Endothelial cell of umbilical vein (primary cell): ENCODE measurements around the gene GNAZ. TPM values are rescaled to one million over a fixed set of nuclear protein-coding genes. Genes with fewer than 3 reads are reported as not detected.

ENCODE experiments used
- BruUV-seq: library from RNA; stranded (reverse); fragments of 400-500 nt; replicated peaks from 2 replicates; lab custom pipeline; 2021; lab: Mats Ljungman, UMichigan
- CTCF ChIA-PET: fragments of 300-600, 350-600 bp; sonication (Branson Sonifier 250); formaldehyde crosslinking; loops from one replicate; lab custom pipeline; 2021; ENCODE audit warnings: antibody characterized with exemption, inconsistent platforms; lab: Charles Lee
- POLR2A ChIA-PET: fragments of 300-600, 350-600 bp; sonication (Branson Sonifier 250); formaldehyde crosslinking; loops from one replicate; lab custom pipeline; 2021; ENCODE audit warnings: antibody characterized with exemption, inconsistent platforms; lab: Charles Lee
- DNase-seq: peaks from one replicate; pipeline ENCODE4 v3.0.0-alpha.2; 2011; ENCODE audit warnings: low read depth, low spot score
- FAIRE-seq: peaks from 2 replicates; lab custom pipeline; 2011; peaks lifted over from hg19 to GRCh38; lab: Jason Lieb, UNC
- H2AFZ ChIP-seq: 2 replicates; pipeline ENCODE4 v1.6.0; 2012; ENCODE audit warnings: low read depth, low read length, control low read depth, inconsistent platforms
- H3K27ac ChIP-seq: 2 replicates; pipeline ENCODE4 v1.5.1; 2011; ENCODE audit warnings: low read depth, mild to moderate bottlenecking, control low read depth, low read length, moderate library complexity; ENCODE audit not compliant: insufficient read depth
- H3K27me3 ChIP-seq, 2 experiments: 2 replicates each; pipeline versions ENCODE4 v1.6.0 to v1.6.1; 2011; ENCODE audit warnings: low read length in 2 of 2, mixed read lengths in 1 of 2; ENCODE audit not compliant: control insufficient read depth in 2 of 2, insufficient read depth in 2 of 2
- H3K36me3 ChIP-seq, 2 experiments: 2 replicates in 1 of 2; 3 replicates in 1 of 2; pipeline ENCODE4 v1.5.1; 2011; ENCODE audit warnings: low read length in 2 of 2, mild to moderate bottlenecking in 1 of 2, moderate library complexity in 1 of 2; ENCODE audit not compliant: control insufficient read depth in 2 of 2, insufficient read depth in 2 of 2; ENCODE audit errors: extremely low read depth in 1 of 2
- H3K4me1 ChIP-seq: 3 replicates; pipeline ENCODE4 v1.5.1; 2011; ENCODE audit warnings: mild to moderate bottlenecking, low read length; ENCODE audit not compliant: control insufficient read depth, insufficient read depth; ENCODE audit errors: extremely low read depth
- H3K4me2 ChIP-seq: 2 replicates; pipeline ENCODE4 v1.6.1; 2011; ENCODE audit warnings: low read length, control low read depth, mixed read lengths; ENCODE audit not compliant: insufficient read depth
- H3K4me3 ChIP-seq, 3 experiments: fragments of 200-600 bp in 1 of 3; sonication (generic), shearing (Covaris generic) in 1 of 3; replicated peaks in 1 of 3; 2 replicates each; pipeline ENCODE4 v1.5.1; 2011 to 2016; ENCODE audit warnings: control low read depth in 3 of 3, low read length in 3 of 3, mild to moderate bottlenecking in 2 of 3, inconsistent platforms in 1 of 3, low read depth in 1 of 3, moderate library complexity in 1 of 3; ENCODE audit not compliant: insufficient read depth in 1 of 3
- H3K79me2 ChIP-seq: 2 replicates; pipeline ENCODE4 v1.6.0; 2012; ENCODE audit warnings: low read length, inconsistent platforms; ENCODE audit not compliant: control insufficient read depth, insufficient read depth
- H3K9ac ChIP-seq: replicated peaks from 2 replicates; pipeline ENCODE3; 2011; ENCODE audit warnings: low read length, control low read depth; ENCODE audit not compliant: insufficient read depth; ENCODE audit errors: extremely low read depth
- H3K9me1 ChIP-seq: replicated peaks from 3 replicates; pipeline ENCODE4 v1.6.0; 2011; ENCODE audit warnings: mild to moderate bottlenecking, low read length; ENCODE audit not compliant: control insufficient read depth, insufficient read depth; ENCODE audit errors: extremely low read depth
- H3K9me3 ChIP-seq: replicated peaks from 2 replicates; pipeline ENCODE4 v1.5.1; 2012; ENCODE audit warnings: low read length, inconsistent platforms; ENCODE audit not compliant: control insufficient read depth, insufficient read depth
- H4K20me1 ChIP-seq: replicated peaks from 2 replicates; pipeline ENCODE3; 2011; ENCODE audit warnings: mild to moderate bottlenecking, low read length; ENCODE audit not compliant: control insufficient read depth, insufficient read depth; ENCODE audit errors: extremely low read depth
- CTCF ChIP-seq, 2 donors: IDR thresholded peaks; 1 replicate in 1 of 2; 2 replicates in 1 of 2; pipeline ENCODE4 v1.5.1; 2011; ENCODE audit warnings: low read length in 2 of 2, mild to moderate bottlenecking in 2 of 2, moderate library complexity in 2 of 2, control low read depth in 1 of 2, inconsistent platforms in 1 of 2, low read depth in 1 of 2; ENCODE audit not compliant: insufficient read depth in 1 of 2; ENCODE audit errors: extremely low read depth in 1 of 2
- EZH2 ChIP-seq: IDR thresholded peaks from 2 replicates; pipeline ENCODE4 v1.6.1; 2012; ENCODE audit warnings: borderline replicate concordance, low read depth, mild to moderate bottlenecking, moderate library complexity, low read length, inconsistent platforms; ENCODE audit not compliant: severe bottlenecking
- FOS ChIP-seq: IDR thresholded peaks from 2 replicates; pipeline ENCODE4 v1.6.1; 2011; ENCODE audit warnings: mild to moderate bottlenecking, low read length, moderate library complexity, borderline replicate concordance; ENCODE audit not compliant: insufficient read depth
- GATA2 ChIP-seq: IDR thresholded peaks from 2 replicates; pipeline ENCODE4 v1.7.0; 2011; ENCODE audit warnings: low read depth, mild to moderate bottlenecking, moderate library complexity, mixed read lengths, low read length; ENCODE audit not compliant: insufficient read length, insufficient read depth
- JUN ChIP-seq: IDR thresholded peaks from 2 replicates; pipeline ENCODE4 v1.6.1; 2011; ENCODE audit warnings: borderline replicate concordance, low read depth; ENCODE audit not compliant: insufficient read length, insufficient read depth
- MAX ChIP-seq: IDR thresholded peaks from 2 replicates; pipeline ENCODE4 v1.6.1; 2011; ENCODE audit not compliant: insufficient read depth, insufficient read length
- MYC ChIP-seq: IDR thresholded peaks from one replicate; pipeline ENCODE4 v1.6.1; 2011; ENCODE audit warnings: mild to moderate bottlenecking, low read depth, low read length
- POLR2A ChIP-seq: IDR thresholded peaks from 2 replicates; pipeline ENCODE4 v1.6.1; 2012; ENCODE audit warnings: low read depth, mild to moderate bottlenecking, control low read depth, low read length
- POLR2AphosphoS5 ChIP-seq: IDR thresholded peaks from 2 replicates; pipeline ENCODE4 v1.6.1; 2012; ENCODE audit warnings: low read depth, mild to moderate bottlenecking, control low read depth, low read length, moderate library complexity; ENCODE audit not compliant: insufficient read depth
- dilution Hi-C: fragments of 300-500 bp; cut with MboI; formaldehyde crosslinking; loops from one replicate; pipeline ENCODE4 v1.15.0; 2019; ENCODE audit warnings: low sequenced_read_pairs; ENCODE audit not compliant: extremely low pct_ligation_motif_present
- intact Hi-C: fragments of 100-400 bp; cut with micrococcal nuclease; formaldehyde crosslinking; loops from one replicate; pipeline ENCODE4 v1.10.0; 2022
- polyA plus RNA-seq, 4 experiments: library from polyadenylated mRNA; depleted of rRNA in 3 of 4; stranded (reverse) in 3 of 4; unstranded in 1 of 4; fragments of >200 nt; gene quantifications; 2 replicates each; pipeline versions ENCODE4 v1.2.1 to v1.2.3, GENCODE V29; 2011 to 2012; ENCODE audit warnings: missing spikeins in 1 of 4
- total RNA-seq: library from RNA; stranded (reverse); gene quantifications from 2 replicates; pipeline ENCODE4 v1.2.3, GENCODE V29; 2021

The GNAZ gene
- total and polyA plus RNA-seq, 2 donors (not counting 3 experiments of a cell fraction or from before 2014, with no cell fraction given) = 0.44 to 0.86 TPM

GRCh38 chr22:23105919-23106318 lies 35.6 kb downstream of the GNAZ start:
- DNase-seq (no peak), FAIRE-seq (no peak)
- H3K36me3 ChIP-seq = no peaks in the 10 kb centered on the region
- no peaks in the 10 kb centered on the region for H3K9me1 ChIP-seq
- intact Hi-C loops (no loop called here), dilution Hi-C loops (no loop called here)
- H4K20me1 ChIP-seq = no peaks in the 10 kb centered on the region
- TF ChIP-seq EZH2 (no peak), GATA2 (no peak), MYC (no peak), POLR2A (no peak), JUN (no peak), MAX (no peak), CTCF (IDR thresholded peaks at IDR 0.05; ENCODE audit: extremely low read depth in 1 of 2, insufficient read depth in 1 of 2, low read depth in 1 of 2, low read length in 2 of 2) (no peak), POLR2AphosphoS5 (no peak), FOS (no peak)
- CTCF ChIA-PET = no interaction called here
- H3K9me3 ChIP-seq = no peaks in the 10 kb centered on the region
- no peaks in the 10 kb centered on the region for H3K4me1 ChIP-seq
- H3K27me3 ChIP-seq = no peaks in the 10 kb centered on the region
- no TSS peak for BruUV-seq
- no peaks in the 10 kb centered on the region for H3K79me2 ChIP-seq
- POLR2A ChIA-PET = no interaction called here
- H3K9ac ChIP-seq = no peak overlapping the region
- no peak overlapping the region for H3K4me2 ChIP-seq
- H3K27ac ChIP-seq = no peak overlapping the region
- H2AFZ ChIP-seq = no peak overlapping the region
- no peak overlapping the region for H3K4me3 ChIP-seq
